HCT116 (cell line): ENCODE data around the gene CALHM4.

Source experiments
- CBX3 ChIP-seq: IDR thresholded peaks from 2 replicates; pipeline ENCODE4 v1.6.1; 2012; ENCODE audit warnings: low read depth
- CTCF ChIP-seq, 3 experiments: fragments of 200-600 bp in 1 of 3; sonication (generic) in 1 of 3; IDR thresholded peaks in 2 of 3; conservative IDR thresholded peaks in 1 of 3; 2 replicates each; pipeline ENCODE4 v1.5.1; 2012 to 2017; ENCODE audit warnings: low read depth in 2 of 3, low read length in 2 of 3, antibody characterized with exemption in 1 of 3, borderline replicate concordance in 1 of 3, control low read depth in 1 of 3, mild to moderate bottlenecking in 1 of 3, mixed read lengths in 1 of 3, mixed run types in 1 of 3, moderate library complexity in 1 of 3; ENCODE audit not compliant: insufficient read depth in 1 of 3
- EZH2phosphoT487 ChIP-seq: fragments of 200-600 bp; IDR thresholded peaks from 2 replicates; pipeline ENCODE4 v1.6.1; 2018; ENCODE audit warnings: antibody characterized with exemption, borderline replicate concordance
- FOSL1 ChIP-seq: IDR thresholded peaks from 2 replicates; pipeline ENCODE4 v1.6.1; 2012; ENCODE audit warnings: low read depth
- POLR2A ChIP-seq: IDR thresholded peaks from 2 replicates; pipeline ENCODE4 v1.7.0; 2011; ENCODE audit warnings: borderline replicate concordance; ENCODE audit not compliant: insufficient read depth, insufficient read length; ENCODE audit errors: extremely low read depth
- POLR2AphosphoS5 ChIP-seq: IDR thresholded peaks from 2 replicates; pipeline ENCODE4 v1.6.1; 2011; ENCODE audit warnings: mild to moderate bottlenecking, low read depth, low read length, moderate library complexity
- RAD21 ChIP-seq: IDR thresholded peaks from 2 replicates; pipeline ENCODE4 v1.6.1; 2012; ENCODE audit warnings: low read depth, mild to moderate bottlenecking
- ZFX ChIP-seq: fragments of 450-650 bp; IDR thresholded peaks from 2 replicates; pipeline ENCODE4 v1.6.1; 2017
- TF ChIP-seq, protein P1 (sequence below): IDR thresholded peaks from 2 replicates; pipeline ENCODE4 v1.6.1; 2012
- TF ChIP-seq, protein P2 (sequence below): IDR thresholded peaks from 2 replicates; pipeline ENCODE4 v1.6.1; 2011; ENCODE audit warnings: mild to moderate bottlenecking, low read length, moderate library complexity; ENCODE audit not compliant: insufficient replicate concordance; ENCODE audit errors: extremely low read depth

DNA sequence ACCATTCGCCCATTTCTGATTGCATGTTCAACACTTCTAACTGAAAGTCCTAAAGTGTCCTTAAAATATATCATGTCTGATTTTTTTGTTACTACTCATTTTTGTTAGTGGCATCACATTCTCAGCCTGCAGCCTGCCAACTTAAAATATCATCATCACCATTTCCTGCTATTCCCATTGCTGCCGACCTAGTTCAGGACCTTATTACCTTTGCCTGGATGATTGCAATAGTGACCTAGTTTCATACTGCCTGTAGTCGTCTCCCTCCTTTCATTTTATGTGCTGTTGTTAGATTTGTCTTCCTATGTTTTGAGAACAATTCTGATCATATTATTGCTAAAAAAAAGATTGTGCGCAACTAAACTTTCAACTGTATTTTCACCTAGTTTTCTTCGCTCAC, 23.9 kb downstream of the CALHM4 start:
- TF ChIP-seq POLR2AphosphoS5 (no peak), POLR2A (no peak), CTCF (IDR thresholded peaks at IDR 0.05 in 2 of 3, conservative IDR thresholded peaks at IDR 0.05 in 1 of 3; ENCODE audit: borderline replicate concordance in 1 of 3, insufficient read depth in 1 of 3, low read depth in 2 of 3, low read length in 2 of 3) (no peak), EZH2phosphoT487 (no peak), CBX3 (no peak), ZFX (no peak), RAD21 (no peak), FOSL1 (no peak)
- TF ChIP-seq, protein P1, sequence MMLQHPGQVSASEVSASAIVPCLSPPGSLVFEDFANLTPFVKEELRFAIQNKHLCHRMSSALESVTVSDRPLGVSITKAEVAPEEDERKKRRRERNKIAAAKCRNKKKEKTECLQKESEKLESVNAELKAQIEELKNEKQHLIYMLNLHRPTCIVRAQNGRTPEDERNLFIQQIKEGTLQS = no peak
- TF ChIP-seq, protein P2, sequence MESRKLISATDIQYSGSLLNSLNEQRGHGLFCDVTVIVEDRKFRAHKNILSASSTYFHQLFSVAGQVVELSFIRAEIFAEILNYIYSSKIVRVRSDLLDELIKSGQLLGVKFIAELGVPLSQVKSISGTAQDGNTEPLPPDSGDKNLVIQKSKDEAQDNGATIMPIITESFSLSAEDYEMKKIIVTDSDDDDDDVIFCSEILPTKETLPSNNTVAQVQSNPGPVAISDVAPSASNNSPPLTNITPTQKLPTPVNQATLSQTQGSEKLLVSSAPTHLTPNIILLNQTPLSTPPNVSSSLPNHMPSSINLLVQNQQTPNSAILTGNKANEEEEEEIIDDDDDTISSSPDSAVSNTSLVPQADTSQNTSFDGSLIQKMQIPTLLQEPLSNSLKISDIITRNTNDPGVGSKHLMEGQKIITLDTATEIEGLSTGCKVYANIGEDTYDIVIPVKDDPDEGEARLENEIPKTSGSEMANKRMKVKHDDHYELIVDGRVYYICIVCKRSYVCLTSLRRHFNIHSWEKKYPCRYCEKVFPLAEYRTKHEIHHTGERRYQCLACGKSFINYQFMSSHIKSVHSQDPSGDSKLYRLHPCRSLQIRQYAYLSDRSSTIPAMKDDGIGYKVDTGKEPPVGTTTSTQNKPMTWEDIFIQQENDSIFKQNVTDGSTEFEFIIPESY = no peak
